ENCODE measurements around the gene ADAM17. TPM values are rescaled to one million over a fixed set of nuclear protein-coding genes. Genes with fewer than 3 reads are reported as not detected.

The ADAM17 gene
- total and polyA plus RNA-seq, 2 of the 13 experiments (the other 11 are each of a cell fraction or from before 2014, with no cell fraction given), result 6.5 to 33.4 TPM

GRCh38 chr2:9473985-9474360 lies 81.7 kb downstream of the ADAM17 start (continued):
- TF ChIP-seq ZFYVE20 (CRISPR knock-in tag; IDR thresholded peaks at IDR 0.05; ENCODE audit: borderline replicate concordance, low read depth), result no peak
- no peak for TF ChIP-seq FOXA3 (CRISPR knock-in tag; IDR thresholded peaks at IDR 0.05)
- no peak for TF ChIP-seq KMT2A (CRISPR knock-in tag; IDR thresholded peaks at IDR 0.05)
- TF ChIP-seq BHLHE40 (IDR thresholded peaks at IDR 0.05; ENCODE audit: low read length), result no peak
- TF ChIP-seq ZEB1 (IDR thresholded peaks at IDR 0.05; ENCODE audit: insufficient replicate concordance, low read depth), result peak; percentile 46
- no peak for TF ChIP-seq ZNF318 (CRISPR knock-in tag; IDR thresholded peaks at IDR 0.05)
- no peak for TF ChIP-seq ARID5B (CRISPR knock-in tag; IDR thresholded peaks at IDR 0.05)
- peak; percentile 72; the same call in 1 of the 2 replicates for TF ChIP-seq ZBTB38 (CRISPR knock-in tag; IDR thresholded peaks at IDR 0.05)
- TF ChIP-seq ZFP36L2 (CRISPR knock-in tag; IDR thresholded peaks at IDR 0.05), result no peak
- TF ChIP-seq ZNF501 (CRISPR knock-in tag; IDR thresholded peaks at IDR 0.05), result 0 out of 2 replicates have a peak, but pooled peaks have one; percentile 33
- TF ChIP-seq ZNF605 (CRISPR knock-in tag; IDR thresholded peaks at IDR 0.05), result 0 out of 2 replicates have a peak, but pooled peaks have one; percentile 22
- no peak for TF ChIP-seq TGIF2 (CRISPR knock-in tag; IDR thresholded peaks at IDR 0.05)
- no peak for TF ChIP-seq PHF20 (CRISPR knock-in tag; IDR thresholded peaks at IDR 0.05)
- TF ChIP-seq ZNF678 (CRISPR knock-in tag; IDR thresholded peaks at IDR 0.05), result no peak
- no peak for TF ChIP-seq SNAI1 (CRISPR knock-in tag; IDR thresholded peaks at IDR 0.05; ENCODE audit: borderline replicate concordance)
- no peak for TF ChIP-seq RORA (CRISPR knock-in tag; IDR thresholded peaks at IDR 0.05)
- no peak for TF ChIP-seq CHD4 (IDR thresholded peaks at IDR 0.05; ENCODE audit: borderline replicate concordance, low read length)
